BJ (cell line): ENCODE results near the gene PSEN1. TPM values are rescaled to one million over a fixed set of nuclear protein-coding genes. Genes with fewer than 3 reads are reported as not detected.

ENCODE experiments used
- CTCF ChIA-PET: fragments of 350-600 bp; formaldehyde crosslinking; extraction: SDS; loops from one replicate; lab custom pipeline; 2021; ENCODE audit warnings: antibody characterized with exemption, inconsistent platforms; lab: Yijun Ruan, JAX
- POLR2A ChIA-PET: fragments of 300-600 bp; sonication (Branson Sonifier 250); formaldehyde crosslinking; extraction: SDS; loops from one replicate; lab custom pipeline; 2021; ENCODE audit warnings: antibody characterized with exemption; lab: Charles Lee
- DNase-seq: peaks from one replicate; pipeline ENCODE4 v3.0.0-alpha.2; 2011; ENCODE audit warnings: low read depth
- H3K27me3 ChIP-seq: 2 replicates; pipeline ENCODE4 v1.6.0; 2011; ENCODE audit warnings: low read length; ENCODE audit not compliant: control insufficient read depth, insufficient read depth
- H3K36me3 ChIP-seq: 2 replicates; pipeline ENCODE4 v1.5.1; 2011; ENCODE audit warnings: low read length; ENCODE audit not compliant: control insufficient read depth, insufficient read depth
- H3K4me3 ChIP-seq: 2 replicates; pipeline ENCODE4 v1.5.1; 2011; ENCODE audit warnings: low read depth, mild to moderate bottlenecking, control low read depth, low read length
- CTCF ChIP-seq: IDR thresholded peaks from 2 replicates; pipeline ENCODE4 v1.5.1; 2011; ENCODE audit warnings: low read depth, mild to moderate bottlenecking, control low read depth, inconsistent platforms, low read length, moderate library complexity; ENCODE audit not compliant: insufficient read depth
- polyA plus RNA-seq: library from polyadenylated mRNA; depleted of rRNA; stranded (reverse); fragments of >200 nt; gene quantifications from 2 replicates; pipeline ENCODE4 v1.2.3, GENCODE V29; 2011

The PSEN1 gene
- polyA plus RNA-seq, 1 experiment: 15.8 TPM

- CTCF ChIA-PET: no interaction called here
- no peaks in the 10 kb centered on the region for H3K27me3 ChIP-seq
- TF ChIP-seq CTCF: no peak
- no peaks in the 10 kb centered on the region for H3K36me3 ChIP-seq
- POLR2A ChIA-PET: interaction anchor here (0.7 kb wide), 1 partner anchor 352 kb away, joined by 16 read pairs; no protein-coding TSS in a partner anchor
- DNase-seq: no peak
- H3K4me3 ChIP-seq: no peak overlapping the region
Observed at GRCh38 chr14:73261075-73261474, 124.8 kb downstream of the PSEN1 start.

- no peak for DNase-seq
- Histone ChIP-seq H3K27me3 (no peaks in the 10 kb centered on the region), H3K36me3 (no peaks in the 10 kb centered on the region), H3K4me3 (no peak overlapping the region)
- ChIA-PET POLR2A (interaction anchor here (0.7 kb wide), 1 partner anchor 351 kb away, joined by 16 read pairs; no protein-coding TSS in a partner anchor), CTCF (no interaction called here)
- TF ChIP-seq CTCF: no peak
Observed at GRCh38 chr14:73261520-73262426, 125.5 kb downstream of the PSEN1 start.

GRCh38 chr14:73262427-73263183 is 126.3 kb downstream of the PSEN1 start:
- TF ChIP-seq CTCF: no peak
- no peak for DNase-seq
- CTCF ChIA-PET: no interaction called here
- Histone ChIP-seq H3K27me3 (no peaks in the 10 kb centered on the region), H3K36me3 (no peaks in the 10 kb centered on the region), H3K4me3 (no peak overlapping the region)
- POLR2A ChIA-PET: no interaction called here

- POLR2A ChIA-PET: no interaction called here
- DNase-seq: no peak
- Histone ChIP-seq H3K36me3 (no peaks in the 10 kb centered on the region), H3K4me3 (no peak overlapping the region), H3K27me3 (no peaks in the 10 kb centered on the region)
- CTCF ChIA-PET: interaction anchor here (0.6 kb wide), 1 partner anchor 215 kb away, joined by 4 read pairs; no protein-coding TSS in a partner anchor
- no peak for TF ChIP-seq CTCF
Observed at GRCh38 chr14:73263606-73264005, 127.3 kb downstream of the PSEN1 start.
